Nephron (organoid): ENCODE results near the gene MICAL3.
A peak's percentile ranks its signal among the peaks of the same experiment; 100 is the strongest.

Experiments used
- H3K27ac Mint-ChIP-seq, 3 experiments: 2 replicates each; pipeline ENCODE4 v1.8.0; 2020; ENCODE audit warnings: mixed read lengths in 3 of 3, mild to moderate bottlenecking in 2 of 3, moderate library complexity in 1 of 3
- H3K27me3 Mint-ChIP-seq: 2 replicates; pipeline ENCODE4 v1.8.0; 2021; ENCODE audit warnings: low read depth, mild to moderate bottlenecking, moderate library complexity, mixed read lengths
- H3K36me3 Mint-ChIP-seq: 2 replicates; pipeline ENCODE4 v1.8.0; 2020; ENCODE audit warnings: low read depth, mixed read lengths
- H3K4me1 Mint-ChIP-seq: 2 replicates; pipeline ENCODE4 v1.8.0; 2020; ENCODE audit warnings: mixed read lengths
- H3K4me3 Mint-ChIP-seq, 3 experiments: 2 replicates each; pipeline ENCODE4 v1.8.0; 2020; ENCODE audit warnings: mild to moderate bottlenecking in 3 of 3, mixed read lengths in 3 of 3, moderate library complexity in 2 of 3
- H3K9me3 Mint-ChIP-seq: 2 replicates; pipeline ENCODE4 v1.8.0; 2020; ENCODE audit warnings: mixed read lengths
- TF ChIP-seq, protein P1 (sequence below), 3 experiments: fragments of 200-600 bp; sonication (generic); IDR thresholded peaks; one replicate each; pipeline ENCODE4 v1.5.0; 2021; ENCODE audit warnings: antibody characterized with exemption in 3 of 3; ENCODE audit not compliant: unreplicated experiment in 3 of 3

Gene MICAL3

DNA sequence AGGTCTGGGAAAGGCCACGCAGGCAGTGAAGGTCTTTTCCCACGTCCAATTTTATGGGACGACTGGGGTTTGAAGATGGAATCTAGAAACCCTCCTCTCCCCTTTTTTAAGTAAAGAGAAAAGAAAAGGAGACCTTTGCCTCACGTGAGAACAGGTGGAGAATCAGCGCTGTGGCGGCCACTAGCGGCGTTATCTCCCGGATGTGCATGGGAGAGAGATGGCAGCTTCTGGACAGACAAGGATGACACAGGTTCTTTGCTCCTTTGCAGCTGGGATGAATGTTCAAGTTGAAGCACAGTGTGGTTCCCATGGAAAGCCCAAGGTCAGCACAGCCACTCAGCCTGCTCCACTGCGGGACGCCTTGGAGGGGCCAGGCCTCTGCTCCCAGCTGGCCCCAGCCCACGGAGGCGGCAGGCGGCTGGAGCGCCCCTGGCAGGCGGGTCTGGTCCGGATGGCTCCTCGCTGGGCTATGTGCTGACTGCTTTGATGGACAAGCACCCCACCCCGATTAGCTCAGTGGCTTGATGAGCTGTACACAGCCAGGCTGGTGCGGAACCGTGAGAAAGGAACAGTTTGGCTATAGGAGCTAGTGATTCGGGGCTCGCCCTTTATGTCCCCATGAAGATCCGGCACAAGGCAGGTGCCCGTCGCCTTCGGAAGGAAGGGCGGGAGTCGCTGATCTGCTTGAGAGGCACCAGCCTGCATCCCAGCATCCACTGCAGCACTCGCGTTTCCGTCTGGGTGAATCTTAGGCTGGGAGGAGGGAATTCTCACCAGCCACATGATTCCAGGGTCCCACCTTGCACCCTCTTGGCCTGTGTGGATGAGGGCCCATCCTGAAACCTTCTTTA lies 235.6 kb downstream of the MICAL3 start:
- Mint-ChIP-seq H3K27ac (no peak overlapping the region), H3K4me3 (no peak overlapping the region), H3K27me3 (no peaks in the 10 kb centered on the region), H3K36me3 (peaks cover 5% of the 10 kb centered on the region), H3K9me3 (no peaks in the 10 kb centered on the region), H3K4me1 (peaks cover 12% of the 10 kb centered on the region)
- TF ChIP-seq, protein P1, sequence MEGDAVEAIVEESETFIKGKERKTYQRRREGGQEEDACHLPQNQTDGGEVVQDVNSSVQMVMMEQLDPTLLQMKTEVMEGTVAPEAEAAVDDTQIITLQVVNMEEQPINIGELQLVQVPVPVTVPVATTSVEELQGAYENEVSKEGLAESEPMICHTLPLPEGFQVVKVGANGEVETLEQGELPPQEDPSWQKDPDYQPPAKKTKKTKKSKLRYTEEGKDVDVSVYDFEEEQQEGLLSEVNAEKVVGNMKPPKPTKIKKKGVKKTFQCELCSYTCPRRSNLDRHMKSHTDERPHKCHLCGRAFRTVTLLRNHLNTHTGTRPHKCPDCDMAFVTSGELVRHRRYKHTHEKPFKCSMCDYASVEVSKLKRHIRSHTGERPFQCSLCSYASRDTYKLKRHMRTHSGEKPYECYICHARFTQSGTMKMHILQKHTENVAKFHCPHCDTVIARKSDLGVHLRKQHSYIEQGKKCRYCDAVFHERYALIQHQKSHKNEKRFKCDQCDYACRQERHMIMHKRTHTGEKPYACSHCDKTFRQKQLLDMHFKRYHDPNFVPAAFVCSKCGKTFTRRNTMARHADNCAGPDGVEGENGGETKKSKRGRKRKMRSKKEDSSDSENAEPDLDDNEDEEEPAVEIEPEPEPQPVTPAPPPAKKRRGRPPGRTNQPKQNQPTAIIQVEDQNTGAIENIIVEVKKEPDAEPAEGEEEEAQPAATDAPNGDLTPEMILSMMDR (IDR thresholded peaks at IDR 0.05; ENCODE audit: unreplicated experiment in 3 of 3): peak in 1 of 3 experiments; percentile 6

DNA sequence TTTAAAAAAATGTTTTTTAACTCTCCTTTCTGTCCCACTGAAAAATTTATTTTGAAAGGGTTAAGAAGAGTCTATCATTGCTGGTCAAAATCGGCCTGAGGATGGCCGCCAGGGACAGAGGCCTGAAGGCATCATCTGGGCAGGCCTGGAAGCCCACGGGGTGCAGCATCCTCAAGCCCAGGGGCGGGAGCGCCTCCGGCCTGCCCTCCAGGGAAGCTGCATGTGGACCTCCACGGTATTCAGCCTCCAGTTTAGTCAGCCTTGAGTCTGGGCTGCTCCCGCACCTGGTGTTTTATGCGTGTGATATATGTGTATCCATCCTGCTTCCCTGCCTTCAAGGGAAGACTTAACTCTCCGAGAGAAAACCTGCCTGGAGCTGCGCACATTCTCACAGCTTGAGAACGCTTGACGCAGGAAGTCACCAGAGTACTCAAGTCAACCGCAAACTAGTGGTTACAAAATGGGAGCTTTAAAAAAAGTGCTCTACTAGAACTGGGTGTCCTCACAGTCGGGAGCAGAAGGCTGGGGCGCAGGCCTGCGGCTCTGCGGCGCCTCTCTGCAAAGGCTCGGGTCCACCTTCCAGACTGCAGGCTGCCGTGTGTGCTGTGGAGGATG lies 236.5 kb downstream of the MICAL3 start:
- no peak overlapping the region for H3K4me3 Mint-ChIP-seq
- TF ChIP-seq, protein P1 (IDR thresholded peaks at IDR 0.05; ENCODE audit: unreplicated experiment in 3 of 3): no peak

DNA sequence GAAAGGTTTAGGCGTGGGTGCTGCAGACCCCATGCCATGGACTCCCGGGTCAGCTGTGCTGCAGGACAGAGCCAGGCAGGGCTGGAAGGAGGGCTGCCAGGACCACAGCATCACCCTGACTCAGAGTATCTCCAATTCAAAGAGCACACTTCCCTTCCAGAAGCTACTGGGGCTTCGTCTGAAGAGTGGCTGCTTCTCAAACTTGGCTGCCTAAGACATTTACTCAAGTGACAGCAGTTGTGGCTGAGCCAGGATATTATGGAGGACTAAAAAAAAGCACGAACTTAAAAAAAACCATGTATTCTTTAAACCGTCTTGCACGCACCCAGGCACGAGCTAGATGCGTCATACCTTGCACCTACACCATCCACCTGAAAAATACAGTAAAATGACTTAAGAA lies 237.1 kb downstream of the MICAL3 start:
- peaks cover 7% of the 10 kb centered on the region for H3K27me3 Mint-ChIP-seq
- TF ChIP-seq, protein P1 (IDR thresholded peaks at IDR 0.05; ENCODE audit: unreplicated experiment in 3 of 3): no peak
- H3K27ac Mint-ChIP-seq: peak overlapping the region; percentile 29 to 71 (median 51)
- H3K36me3 Mint-ChIP-seq: peaks cover 5% of the 10 kb centered on the region
- no peaks in the 10 kb centered on the region for H3K9me3 Mint-ChIP-seq
- H3K4me3 Mint-ChIP-seq: no peak overlapping the region
- peaks cover 27% of the 10 kb centered on the region for H3K4me1 Mint-ChIP-seq

More for the DNA sequence above, 236.5 kb downstream of the MICAL3 start:
- H3K9me3 Mint-ChIP-seq: no peaks in the 10 kb centered on the region
- H3K36me3 Mint-ChIP-seq: peaks cover 5% of the 10 kb centered on the region
- peaks cover 21% of the 10 kb centered on the region for H3K4me1 Mint-ChIP-seq
- peaks cover 2% of the 10 kb centered on the region for H3K27me3 Mint-ChIP-seq
- H3K27ac Mint-ChIP-seq: no peak overlapping the region

DNA sequence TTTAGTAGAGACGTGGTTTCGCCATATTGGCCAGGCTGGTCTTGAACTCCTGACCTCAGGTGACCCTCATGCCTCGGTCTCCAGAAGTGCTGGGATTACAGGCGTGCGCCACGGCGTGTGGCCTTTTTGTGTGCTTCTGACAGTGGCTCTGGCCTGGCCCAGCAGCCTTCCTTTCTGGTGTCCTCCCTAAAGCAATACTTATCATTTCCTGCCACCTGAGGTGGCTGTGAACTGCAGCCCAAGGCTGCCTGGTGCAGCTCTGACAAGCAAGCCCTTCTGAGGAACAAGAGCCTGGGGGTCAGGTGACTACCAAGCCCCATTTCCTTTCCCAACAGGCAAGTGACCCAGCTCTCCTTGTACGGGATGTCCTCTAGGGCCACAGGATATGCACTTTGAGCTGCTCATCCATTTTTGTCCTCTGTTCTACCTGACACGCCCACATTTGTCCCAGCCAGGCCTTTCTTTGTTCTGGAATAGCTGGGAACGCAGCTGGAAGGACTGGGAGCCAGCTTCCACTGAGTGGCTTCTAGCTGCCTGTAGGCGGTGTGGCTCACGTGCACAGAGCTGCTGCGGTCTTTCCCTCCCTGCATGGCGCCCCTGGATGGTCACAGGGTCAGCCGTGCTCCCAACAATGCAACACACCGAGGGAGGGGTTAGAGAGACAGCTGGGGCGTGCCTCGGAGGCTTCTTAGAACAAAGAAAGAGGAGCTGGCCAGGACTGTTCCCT lies 237.8 kb downstream of the MICAL3 start:
- Mint-ChIP-seq H3K27ac (peak overlapping the region; percentile 29 to 71 (median 51)), H3K36me3 (peaks cover 3% of the 10 kb centered on the region), H3K4me3 (no peak overlapping the region), H3K4me1 (peaks cover 29% of the 10 kb centered on the region), H3K27me3 (peaks cover 8% of the 10 kb centered on the region), H3K9me3 (no peaks in the 10 kb centered on the region)
- TF ChIP-seq, protein P1 (IDR thresholded peaks at IDR 0.05; ENCODE audit: unreplicated experiment in 3 of 3): no peak

DNA sequence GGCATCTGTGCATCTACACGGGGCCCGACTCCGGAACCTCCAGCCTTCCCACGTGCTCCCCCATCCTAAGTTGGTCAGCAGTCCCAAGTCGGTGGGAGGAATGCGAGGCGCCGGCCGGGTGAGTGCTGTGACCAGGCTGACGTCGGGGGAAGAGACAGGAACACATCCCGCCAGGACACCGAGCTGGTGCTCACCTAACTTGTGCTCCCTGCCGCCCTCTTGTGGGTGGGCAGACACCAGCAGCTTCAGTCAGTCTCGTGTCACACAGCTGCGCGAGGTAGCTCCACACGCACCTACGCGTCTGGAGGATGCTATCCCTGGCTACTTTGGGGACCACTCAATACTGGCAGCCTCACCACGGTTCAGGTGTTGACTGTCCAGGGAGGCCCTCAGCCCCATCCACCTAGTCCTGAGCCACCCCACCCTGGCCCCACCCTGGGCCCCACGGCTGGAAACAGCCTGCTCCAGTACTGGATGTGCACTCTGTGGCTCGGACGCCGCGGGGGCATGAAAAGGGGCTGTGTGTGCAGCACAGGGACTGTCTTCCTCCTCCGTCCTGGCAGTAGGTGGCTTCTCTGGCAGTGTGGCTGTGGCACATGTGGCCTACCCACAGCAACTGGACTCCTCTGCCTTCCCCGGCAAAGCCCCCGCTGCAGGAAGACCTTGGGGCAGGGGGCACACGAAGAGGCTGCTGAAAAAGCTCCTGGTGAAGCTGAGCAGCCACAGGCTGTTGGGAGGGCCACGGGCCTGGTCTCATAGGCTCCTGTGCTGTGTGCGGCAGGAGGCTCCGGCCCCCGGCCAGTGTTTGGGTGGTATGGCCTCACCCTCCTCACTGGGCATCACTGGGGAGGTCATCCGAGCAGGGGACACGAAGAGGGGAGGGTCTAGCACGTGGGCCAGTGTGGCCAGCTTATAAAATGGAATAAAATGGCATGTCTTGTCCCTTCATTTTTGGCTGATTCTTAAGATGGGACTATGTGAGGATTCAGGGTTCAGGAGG lies 238.9 kb downstream of the MICAL3 start:
- peaks cover 8% of the 10 kb centered on the region for H3K27me3 Mint-ChIP-seq
- no peaks in the 10 kb centered on the region for H3K9me3 Mint-ChIP-seq
- no peak overlapping the region for H3K4me3 Mint-ChIP-seq
- peak overlapping the region in 1 of 3 experiments; percentile 50 for H3K27ac Mint-ChIP-seq
- no peaks in the 10 kb centered on the region for H3K36me3 Mint-ChIP-seq
- TF ChIP-seq, protein P1 (IDR thresholded peaks at IDR 0.05; ENCODE audit: unreplicated experiment in 3 of 3): peak in 2 of 3 experiments; percentile 10 to 28
- H3K4me1 Mint-ChIP-seq: peaks cover 33% of the 10 kb centered on the region
